DOHH2 (cell line): ENCODE data around the gene COPZ1.
A peak's percentile ranks its signal among the peaks of the same experiment; 100 is the strongest.
"Not testable (repeated sequence)": the region's sequence is repeated elsewhere in the genome, so short reads cannot be mapped to it uniquely, and the experiment has no call there.

Experiments used
- H3F3A ChIP-seq: fragments of 200-600 bp; sonication (generic), shearing (Covaris generic); 2 replicates; pipeline ENCODE4 v1.6.0; 2016; ENCODE audit warnings: antibody characterized with exemption, mild to moderate bottlenecking; ENCODE audit not compliant: control insufficient read depth, insufficient read depth
- H3K27ac ChIP-seq: fragments of 200-600 bp; sonication (generic); 2 replicates; pipeline ENCODE4 v1.5.1; 2014; ENCODE audit warnings: low read depth, mild to moderate bottlenecking, low read length, moderate library complexity
- H3K27me3 ChIP-seq: fragments of 200-600 bp; sonication (generic); 2 replicates; pipeline ENCODE4 v1.6.1; 2014; ENCODE audit warnings: mild to moderate bottlenecking, low read length, mixed read lengths; ENCODE audit not compliant: control insufficient read depth
- H3K36me3 ChIP-seq: fragments of 200-600 bp; sonication (generic); 2 replicates; pipeline ENCODE4 v1.6.1; 2014; ENCODE audit warnings: mild to moderate bottlenecking, low read length, moderate library complexity, mixed read lengths; ENCODE audit not compliant: control insufficient read depth
- H3K4me1 ChIP-seq: fragments of 200-600 bp; sonication (generic); 2 replicates; pipeline ENCODE4 v1.6.1; 2014; ENCODE audit warnings: mild to moderate bottlenecking, low read length, mixed read lengths; ENCODE audit not compliant: control insufficient read depth
- H3K4me2 ChIP-seq: fragments of 200-600 bp; sonication (generic); 2 replicates; pipeline ENCODE4 v1.6.0; 2014; ENCODE audit warnings: mild to moderate bottlenecking, low read length, moderate library complexity
- H3K4me3 ChIP-seq: fragments of 200-600 bp; sonication (generic); 2 replicates; pipeline ENCODE4 v1.5.1; 2014; ENCODE audit warnings: mild to moderate bottlenecking, low read length, mixed read lengths
- H3K79me2 ChIP-seq: fragments of 200-600 bp; sonication (generic); 2 replicates; pipeline ENCODE4 v1.6.1; 2014; ENCODE audit warnings: mild to moderate bottlenecking, low read length, mixed read lengths; ENCODE audit not compliant: control insufficient read depth
- H3K9me2 ChIP-seq: fragments of 200-600 bp; sonication (generic); replicated peaks from 2 replicates; pipeline ENCODE4 v1.6.1; 2014; ENCODE audit warnings: mild to moderate bottlenecking, low read length, mixed read lengths; ENCODE audit not compliant: control insufficient read depth
- H3K9me3 ChIP-seq: fragments of 200-600 bp; sonication (generic); 2 replicates; pipeline ENCODE4 v1.6.1; 2014; ENCODE audit warnings: antibody characterized with exemption, low read length, mixed read lengths; ENCODE audit not compliant: control insufficient read depth, insufficient read depth
- H4K20me1 ChIP-seq: fragments of 200-600 bp; sonication (generic); 2 replicates; pipeline ENCODE4 v1.6.0; 2014; ENCODE audit warnings: low read depth, mild to moderate bottlenecking, antibody characterized with exemption, low read length, moderate library complexity; ENCODE audit not compliant: control insufficient read depth, insufficient read depth
- CTCF ChIP-seq: fragments of 200-600 bp; sonication (generic); IDR thresholded peaks from one replicate; pipeline ENCODE4 v1.5.1; 2014; ENCODE audit warnings: antibody characterized with exemption, mild to moderate bottlenecking, low read depth, low read length; ENCODE audit not compliant: poor library complexity, severe bottlenecking
- EZH2phosphoT487 ChIP-seq: fragments of 200-600 bp; sonication (generic); IDR thresholded peaks from 2 replicates; pipeline ENCODE4 v1.6.1; 2017; ENCODE audit warnings: borderline replicate concordance, mild to moderate bottlenecking, antibody characterized with exemption, low read length, moderate library complexity, mixed read lengths

Gene COPZ1

GRCh38 chr12:54311051-54311450 is 13.9 kb upstream of the COPZ1 start:
- Histone ChIP-seq H3K9me2 (no peaks in the 10 kb centered on the region), H3K9me3 (no peaks in the 10 kb centered on the region), H3K36me3 (no peaks in the 10 kb centered on the region), H3K4me2 (no peak overlapping the region), H3K27me3 (peaks cover 13% of the 10 kb centered on the region), H4K20me1 (no peaks in the 10 kb centered on the region), H3K27ac (no peak overlapping the region), H3K4me3 (no peak overlapping the region), H3K79me2 (no peaks in the 10 kb centered on the region), H3F3A (no peaks in the 10 kb centered on the region), H3K4me1 (no peaks in the 10 kb centered on the region)
- TF ChIP-seq EZH2phosphoT487 (no peak), CTCF (no peak)

GRCh38 chr12:54312309-54312708 is 12.6 kb upstream of the COPZ1 start:
- H4K20me1 ChIP-seq, H3K9me3 ChIP-seq, H3K4me3 ChIP-seq, H3K27ac ChIP-seq, H3K79me2 ChIP-seq, H3F3A ChIP-seq, H3K4me2 ChIP-seq, H3K9me2 ChIP-seq, H3K27me3 ChIP-seq, H3K36me3 ChIP-seq, H3K4me1 ChIP-seq: not testable (repeated sequence)

GRCh38 chr12:54321363-54321762 is 3.6 kb upstream of the COPZ1 start:
- H4K20me1 ChIP-seq: no peaks in the 10 kb centered on the region
- no peaks in the 10 kb centered on the region for H3F3A ChIP-seq
- no peak overlapping the region for H3K4me3 ChIP-seq
- H3K27me3 ChIP-seq: no peaks in the 10 kb centered on the region
- H3K9me2 ChIP-seq: no peaks in the 10 kb centered on the region
- peaks cover 6% of the 10 kb centered on the region for H3K4me1 ChIP-seq
- H3K36me3 ChIP-seq: no peaks in the 10 kb centered on the region
- TF ChIP-seq CTCF (no peak), EZH2phosphoT487 (no peak)
- H3K9me3 ChIP-seq: no peaks in the 10 kb centered on the region
- H3K27ac ChIP-seq: no peak overlapping the region
- no peak overlapping the region for H3K4me2 ChIP-seq
- H3K79me2 ChIP-seq: peaks cover 12% of the 10 kb centered on the region

- H3K27ac ChIP-seq, H3K9me2 ChIP-seq, H4K20me1 ChIP-seq, H3K4me1 ChIP-seq, H3K36me3 ChIP-seq, H3K27me3 ChIP-seq, H3F3A ChIP-seq, H3K9me3 ChIP-seq: not testable (repeated sequence)
- Histone ChIP-seq H3K4me2 (peak overlapping the region; percentile 58), H3K4me3 (peak overlapping the region; percentile 85), H3K79me2 (peaks cover 22% of the 10 kb centered on the region)
Measured at GRCh38 chr12:54325442-54326109, 645 bp downstream of the COPZ1 start.
